K562 (cell line): Measurements from ENCODE around the gene UBXN6.

Source experiments
- MCM2 ChIP-seq: fragments of 450-650 bp; IDR thresholded peaks from 2 replicates; pipeline ENCODE4 v1.6.1; 2017; ENCODE audit warnings: low read depth, mild to moderate bottlenecking
- POLR2A ChIP-seq: fragments of 450-650 bp; conservative IDR thresholded peaks from 2 replicates; pipeline ENCODE4 v1.6.1; 2016
- TCFL5 ChIP-seq: fragments of 250-450 bp; sonication (Bioruptor Pico); conservative IDR thresholded peaks from 2 replicates; pipeline ENCODE4 v1.6.1; 2021; ENCODE audit warnings: mild to moderate bottlenecking, moderate library complexity, matching md5 sums
- TF ChIP-seq, protein P1 (sequence below): fragments of 450-650 bp; formaldehyde crosslinking; IDR thresholded peaks from 2 replicates; pipeline ENCODE4 v1.4.0; 2022; ENCODE audit warnings: mild to moderate bottlenecking, moderate library complexity

DNA sequence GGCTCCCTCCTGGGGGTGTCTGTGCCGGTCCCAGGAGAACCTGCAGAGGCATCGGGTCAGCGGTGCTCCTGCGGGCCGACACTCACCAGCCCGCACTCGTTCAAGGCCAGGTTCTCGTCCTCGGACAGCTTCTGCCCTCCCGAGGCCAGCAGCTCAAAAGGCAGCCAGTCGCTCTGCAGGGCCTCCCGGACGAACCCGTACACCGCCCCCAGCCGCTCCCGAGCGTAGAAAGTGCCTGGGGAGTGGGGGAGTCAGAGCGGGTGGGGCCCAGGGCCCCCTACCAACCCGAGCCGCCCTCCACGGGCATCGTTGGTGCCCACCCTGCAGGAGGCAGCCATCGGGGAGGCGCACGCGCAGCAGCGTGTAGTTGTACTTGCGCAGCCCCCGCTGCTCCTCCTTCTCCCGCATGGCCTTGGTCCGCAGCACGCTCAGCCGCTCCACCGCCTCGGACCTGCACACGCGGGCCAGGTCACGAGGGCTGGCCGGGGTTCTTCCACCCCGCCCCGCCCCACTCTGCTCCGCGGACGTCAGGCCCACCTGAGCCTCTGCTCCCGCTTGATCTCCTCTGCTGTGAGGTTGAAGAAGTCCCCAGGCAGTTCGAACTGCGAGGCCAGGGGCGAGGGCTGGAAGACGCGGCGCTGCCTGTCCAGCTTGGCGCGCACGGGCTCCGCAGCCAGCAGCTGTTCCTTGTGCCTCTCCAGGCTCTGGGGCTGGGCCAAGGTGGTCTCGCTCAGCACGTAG, 11.5 kb downstream of the UBXN6 start:
- TF ChIP-seq MCM2, result no peak
- TF ChIP-seq, protein P1, sequence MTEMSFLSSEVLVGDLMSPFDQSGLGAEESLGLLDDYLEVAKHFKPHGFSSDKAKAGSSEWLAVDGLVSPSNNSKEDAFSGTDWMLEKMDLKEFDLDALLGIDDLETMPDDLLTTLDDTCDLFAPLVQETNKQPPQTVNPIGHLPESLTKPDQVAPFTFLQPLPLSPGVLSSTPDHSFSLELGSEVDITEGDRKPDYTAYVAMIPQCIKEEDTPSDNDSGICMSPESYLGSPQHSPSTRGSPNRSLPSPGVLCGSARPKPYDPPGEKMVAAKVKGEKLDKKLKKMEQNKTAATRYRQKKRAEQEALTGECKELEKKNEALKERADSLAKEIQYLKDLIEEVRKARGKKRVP (CRISPR knock-in tag), result no peak
- no peak for TF ChIP-seq TCFL5 (CRISPR knock-in tag)
- 0 out of 2 replicates have a peak, but pooled peaks have one; percentile 7 for TF ChIP-seq POLR2A
